Keratinocyte (primary cell): Measurements from ENCODE around the gene TYROBP. TPM values are rescaled to one million over a fixed set of nuclear protein-coding genes. Genes with fewer than 3 reads are reported as not detected.
"Not testable (repeated sequence)": the region's sequence is repeated elsewhere in the genome, so short reads cannot be mapped to it uniquely, and the experiment has no call there.

Experiments used
- DNase-seq: peaks from one replicate; pipeline ENCODE4 v3.0.0-alpha.2; 2011; ENCODE audit warnings: low read depth, missing footprints, low spot score
- FAIRE-seq: peaks from 2 replicates; lab custom pipeline; 2011; peaks lifted over from hg19 to GRCh38; lab: Jason Lieb, UNC
- H2AFZ ChIP-seq: 2 replicates; pipeline ENCODE4 v1.6.0; 2012; ENCODE audit warnings: low read length, control low read depth, inconsistent platforms; ENCODE audit not compliant: control insufficient read depth
- H3K27ac ChIP-seq: 2 replicates; pipeline ENCODE4 v1.5.1; 2011; ENCODE audit warnings: low read length; ENCODE audit not compliant: control insufficient read depth, insufficient read depth
- H3K27me3 ChIP-seq: 3 replicates; pipeline ENCODE4 v1.6.0; 2011; ENCODE audit warnings: low read length; ENCODE audit not compliant: control insufficient read depth, insufficient read depth; ENCODE audit errors: extremely low read depth
- H3K36me3 ChIP-seq, 2 experiments: 2 replicates in 1 of 2; 3 replicates in 1 of 2; pipeline ENCODE4 v1.5.1; 2011; ENCODE audit warnings: low read length in 2 of 2, mild to moderate bottlenecking in 1 of 2; ENCODE audit not compliant: control insufficient read depth in 2 of 2, insufficient read depth in 2 of 2; ENCODE audit errors: extremely low read depth in 1 of 2
- H3K4me1 ChIP-seq: 3 replicates; pipeline ENCODE4 v1.5.1; 2011; ENCODE audit warnings: low read length; ENCODE audit not compliant: control insufficient read depth, insufficient read depth; ENCODE audit errors: extremely low read depth
- H3K4me2 ChIP-seq: 3 replicates; pipeline ENCODE4 v1.6.0; 2011; ENCODE audit warnings: low read depth, low read length; ENCODE audit not compliant: control insufficient read depth, insufficient read depth; ENCODE audit errors: extremely low read depth
- H3K4me3 ChIP-seq, 3 experiments: fragments of 200-600 bp in 1 of 3; sonication (generic) in 1 of 3; 2 replicates in 2 of 3; 3 replicates in 1 of 3; pipeline ENCODE4 v1.5.1; 2011 to 2016; ENCODE audit warnings: low read length in 3 of 3, mild to moderate bottlenecking in 3 of 3, control low read depth in 2 of 3, inconsistent platforms in 1 of 3, low read depth in 1 of 3, mixed read lengths in 1 of 3, mixed run types in 1 of 3, moderate library complexity in 1 of 3; ENCODE audit not compliant: control insufficient read depth in 2 of 3, insufficient read depth in 2 of 3; ENCODE audit errors: extremely low read depth in 1 of 3
- H3K79me2 ChIP-seq: 2 replicates; pipeline ENCODE4 v1.6.0; 2012; ENCODE audit warnings: low read length; ENCODE audit not compliant: control insufficient read depth, insufficient read depth
- H3K9ac ChIP-seq: 3 replicates; pipeline ENCODE4 v1.6.0; 2011; ENCODE audit warnings: low read length; ENCODE audit not compliant: control insufficient read depth, insufficient read depth; ENCODE audit errors: extremely low read depth
- H3K9me1 ChIP-seq: 3 replicates; pipeline ENCODE4 v1.6.0; 2011; ENCODE audit warnings: low read length; ENCODE audit not compliant: control insufficient read depth, insufficient read depth; ENCODE audit errors: extremely low read depth
- H3K9me3 ChIP-seq: 2 replicates; pipeline ENCODE4 v1.5.1; 2012; ENCODE audit warnings: low read depth, low read length; ENCODE audit not compliant: control insufficient read depth
- H4K20me1 ChIP-seq: 3 replicates; pipeline ENCODE4 v1.6.0; 2011; ENCODE audit warnings: low read length; ENCODE audit not compliant: control insufficient read depth, insufficient read depth; ENCODE audit errors: extremely low read depth
- EZH2 ChIP-seq: IDR thresholded peaks from one replicate; pipeline ENCODE4 v1.6.1; 2012; ENCODE audit warnings: inconsistent platforms, mild to moderate bottlenecking, low read length, moderate library complexity
- dilution Hi-C: fragments of 300-500 bp; cut with MboI; formaldehyde crosslinking; loops from one replicate; pipeline ENCODE4 v1.7.0; 2020; ENCODE audit warnings: low sequenced_read_pairs; ENCODE audit not compliant: extremely low pct_ligation_motif_present
- polyA plus RNA-seq, 5 experiments: library from polyadenylated mRNA; depleted of rRNA in 3 of 5; stranded (reverse) in 3 of 5; stranded (forward) in 1 of 5; unstranded in 1 of 5; fragments of >200 nt; gene quantifications; 1 replicate in 1 of 5; 2 replicates in 3 of 5; 3 replicates in 1 of 5; pipeline versions ENCODE4 v1.2.1 to v1.2.3, GENCODE V29; 2011 to 2012; ENCODE audit warnings: missing spikeins in 2 of 5, low read depth in 1 of 5, low replicate concordance in 1 of 5
- TF ChIP-seq, protein P1 (sequence below), 3 experiments: IDR thresholded peaks in 1 of 3; conservative IDR thresholded peaks in 1 of 3; optimal IDR thresholded peaks in 1 of 3; 2 replicates in 2 of 3; 3 replicates in 1 of 3; pipeline versions ENCODE3 to v1.5.1; 2011; ENCODE audit warnings: low read length in 3 of 3, mild to moderate bottlenecking in 3 of 3, moderate library complexity in 2 of 3, control low read depth in 1 of 3, inconsistent platforms in 1 of 3; ENCODE audit not compliant: insufficient read depth in 2 of 3; ENCODE audit errors: extremely low read depth in 1 of 3

TYROBP gene
- polyA plus RNA-seq, 1 donor (not counting 4 experiments of a cell fraction or from before 2014, with no cell fraction given): not detected

DNA sequence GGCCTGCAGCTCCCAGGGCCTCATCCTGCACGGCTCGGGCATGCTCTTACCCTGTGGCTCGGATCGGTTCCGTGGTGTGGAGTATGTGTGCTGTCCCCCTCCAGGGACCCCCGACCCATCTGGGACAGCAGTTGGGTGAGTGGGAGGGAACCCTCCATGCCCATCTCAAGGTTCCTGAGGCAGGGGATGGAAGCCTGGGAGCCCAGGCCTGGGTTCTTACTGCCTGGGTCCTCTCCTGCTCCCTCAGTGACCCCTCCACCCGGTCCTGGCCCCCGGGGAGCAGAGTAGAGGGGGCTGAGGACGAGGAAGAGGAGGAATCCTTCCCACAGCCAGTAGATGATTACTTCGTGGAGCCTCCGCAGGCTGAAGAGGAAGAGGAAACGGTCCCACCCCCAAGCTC lies 36.5 kb downstream of the TYROBP start:
- Histone ChIP-seq H3K9me1 (no peaks in the 10 kb centered on the region), H3K36me3 (no peaks in the 10 kb centered on the region), H3K9me3 (no peaks in the 10 kb centered on the region), H4K20me1 (peaks cover under 1% of the 10 kb centered on the region), H3K79me2 (no peaks in the 10 kb centered on the region), H3K4me3 (no peak overlapping the region), H2AFZ (no peak overlapping the region), H3K9ac (no peak overlapping the region), H3K4me2 (no peak overlapping the region), H3K4me1 (peaks cover 3% of the 10 kb centered on the region), H3K27me3 (peaks cover 19% of the 10 kb centered on the region), H3K27ac (no peak overlapping the region)
- DNase-seq (no peak), FAIRE-seq (no peak)
- no peak for TF ChIP-seq EZH2
- TF ChIP-seq, protein P1, sequence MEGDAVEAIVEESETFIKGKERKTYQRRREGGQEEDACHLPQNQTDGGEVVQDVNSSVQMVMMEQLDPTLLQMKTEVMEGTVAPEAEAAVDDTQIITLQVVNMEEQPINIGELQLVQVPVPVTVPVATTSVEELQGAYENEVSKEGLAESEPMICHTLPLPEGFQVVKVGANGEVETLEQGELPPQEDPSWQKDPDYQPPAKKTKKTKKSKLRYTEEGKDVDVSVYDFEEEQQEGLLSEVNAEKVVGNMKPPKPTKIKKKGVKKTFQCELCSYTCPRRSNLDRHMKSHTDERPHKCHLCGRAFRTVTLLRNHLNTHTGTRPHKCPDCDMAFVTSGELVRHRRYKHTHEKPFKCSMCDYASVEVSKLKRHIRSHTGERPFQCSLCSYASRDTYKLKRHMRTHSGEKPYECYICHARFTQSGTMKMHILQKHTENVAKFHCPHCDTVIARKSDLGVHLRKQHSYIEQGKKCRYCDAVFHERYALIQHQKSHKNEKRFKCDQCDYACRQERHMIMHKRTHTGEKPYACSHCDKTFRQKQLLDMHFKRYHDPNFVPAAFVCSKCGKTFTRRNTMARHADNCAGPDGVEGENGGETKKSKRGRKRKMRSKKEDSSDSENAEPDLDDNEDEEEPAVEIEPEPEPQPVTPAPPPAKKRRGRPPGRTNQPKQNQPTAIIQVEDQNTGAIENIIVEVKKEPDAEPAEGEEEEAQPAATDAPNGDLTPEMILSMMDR (optimal IDR thresholded peaks at IDR 0.05 in 1 of 3, IDR thresholded peaks at IDR 0.05 in 1 of 3, conservative IDR thresholded peaks at IDR 0.05 in 1 of 3; ENCODE audit: extremely low read depth in 1 of 3, insufficient read depth in 2 of 3, low read length in 3 of 3): no peak
- dilution Hi-C loops: no loop called here

GRCh38 chr19:35870798-35871197 lies 37.3 kb downstream of the TYROBP start:
- TF ChIP-seq, protein P1 (optimal IDR thresholded peaks at IDR 0.05 in 1 of 3, IDR thresholded peaks at IDR 0.05 in 1 of 3, conservative IDR thresholded peaks at IDR 0.05 in 1 of 3; ENCODE audit: extremely low read depth in 1 of 3, insufficient read depth in 2 of 3, low read length in 3 of 3): no peak
- no peak for FAIRE-seq

GRCh38 chr19:35870124-35870736 lies 37.9 kb downstream of the TYROBP start:
- Histone ChIP-seq H3K27me3 (peaks cover 24% of the 10 kb centered on the region), H3K4me2 (peak overlapping the region; percentile 58)
- dilution Hi-C loops, DNase-seq, H3K9ac ChIP-seq, H3K79me2 ChIP-seq, H4K20me1 ChIP-seq, H3K4me3 ChIP-seq, H3K9me1 ChIP-seq, H3K36me3 ChIP-seq, H3K4me1 ChIP-seq, FAIRE-seq, H2AFZ ChIP-seq, H3K27ac ChIP-seq, H3K9me3 ChIP-seq: not testable (repeated sequence)

More at GRCh38 chr19:35870798-35871197, 37.3 kb downstream of the TYROBP start:
- no peak overlapping the region for H3K9ac ChIP-seq
- H3K9me3 ChIP-seq: no peaks in the 10 kb centered on the region
- no peak overlapping the region for H3K4me3 ChIP-seq
- no peak overlapping the region for H3K27ac ChIP-seq
- H3K27me3 ChIP-seq: peaks cover 24% of the 10 kb centered on the region
- no peaks in the 10 kb centered on the region for H3K79me2 ChIP-seq
- dilution Hi-C loops: no loop called here
- no peaks in the 10 kb centered on the region for H3K36me3 ChIP-seq
- DNase-seq: no peak
- H4K20me1 ChIP-seq: peaks cover 3% of the 10 kb centered on the region
- peaks cover 3% of the 10 kb centered on the region for H3K4me1 ChIP-seq
- H2AFZ ChIP-seq: no peak overlapping the region
- no peaks in the 10 kb centered on the region for H3K9me1 ChIP-seq
- H3K4me2 ChIP-seq: no peak overlapping the region
